HG02571 (cell line): ENCODE results near the gene LRRC53.

Experiments used
- ATAC-seq: cut with Tn5 transposase; IDR thresholded peaks from one replicate; pipeline ENCODE4 v1.9.1; 2021; ENCODE audit warnings: mild to moderate bottlenecking, moderate library complexity; ENCODE audit not compliant: unreplicated experiment

Gene LRRC53

DNA sequence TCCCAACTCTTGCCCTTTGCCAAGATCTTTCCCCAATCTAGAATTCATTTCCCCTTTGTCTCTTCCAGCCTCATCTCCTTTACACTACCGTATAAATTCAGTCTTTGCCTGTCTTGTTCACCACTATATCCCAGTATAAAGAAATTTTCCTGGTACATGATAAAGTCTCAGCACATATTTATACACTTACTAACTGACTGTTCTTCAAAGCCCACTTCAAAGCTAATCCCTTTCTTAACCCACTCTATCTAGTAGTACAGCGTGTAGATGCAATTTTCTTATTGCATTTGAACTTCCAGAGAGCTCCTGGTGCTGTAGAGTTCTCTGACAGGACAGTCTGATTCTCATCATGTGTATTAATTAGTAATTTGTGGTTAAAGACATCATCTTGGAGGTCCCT lies 78.1 kb downstream of the LRRC53 start:
- no peak for ATAC-seq

GRCh38 chr1:74432325-74432724 lies 80.1 kb downstream of the LRRC53 start:
- ATAC-seq, result no peak

DNA sequence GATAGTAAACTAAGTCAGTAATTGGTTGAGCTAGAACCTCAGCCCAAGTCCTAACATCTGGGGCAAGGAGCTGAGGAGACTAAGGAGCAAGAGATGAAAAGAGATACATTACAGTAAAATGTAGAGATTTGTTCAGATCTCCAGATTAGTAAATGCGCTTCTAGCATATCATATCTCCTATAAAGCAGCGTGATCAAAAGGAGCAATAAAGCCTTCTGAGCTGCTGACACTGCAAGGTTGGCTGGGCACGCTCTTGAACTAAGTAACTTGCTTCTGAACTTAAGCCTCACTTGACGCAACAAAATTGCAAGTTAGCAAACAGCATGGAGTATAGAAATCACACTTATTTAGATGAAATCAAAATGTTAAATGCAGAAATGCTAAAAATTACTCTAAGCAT lies 80.9 kb downstream of the LRRC53 start:
- ATAC-seq, result no peak

DNA sequence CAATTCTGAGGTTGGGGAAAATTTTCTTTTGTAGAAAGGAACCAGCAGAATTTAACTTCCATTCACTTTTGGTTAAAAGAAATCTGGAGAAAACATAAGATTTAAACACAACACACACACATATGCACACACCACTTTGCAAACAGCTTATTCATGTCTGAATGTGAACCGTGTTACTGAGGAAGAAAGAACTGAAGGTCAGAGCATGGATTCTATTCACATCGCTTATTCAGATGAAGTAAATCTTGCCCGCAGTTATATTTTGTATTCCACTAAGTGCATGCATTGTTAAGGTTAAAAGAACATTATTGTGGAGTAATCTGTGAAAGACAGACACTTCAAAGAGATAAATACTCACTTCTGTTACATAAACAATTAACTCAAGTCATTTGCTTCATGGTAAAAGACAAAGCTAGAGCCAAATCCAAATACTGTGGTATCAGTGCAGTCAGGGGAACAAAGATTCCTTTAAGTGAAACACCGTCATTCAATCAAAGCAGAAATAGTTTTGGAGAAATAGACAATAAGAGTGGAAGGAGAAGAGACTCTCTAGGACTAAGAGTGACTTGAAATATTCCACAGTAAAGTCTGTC lies 82.0 kb downstream of the LRRC53 start:
- no peak for ATAC-seq

GRCh38 chr1:74429580-74429979 lies 82.8 kb downstream of the LRRC53 start:
- no peak for ATAC-seq

DNA sequence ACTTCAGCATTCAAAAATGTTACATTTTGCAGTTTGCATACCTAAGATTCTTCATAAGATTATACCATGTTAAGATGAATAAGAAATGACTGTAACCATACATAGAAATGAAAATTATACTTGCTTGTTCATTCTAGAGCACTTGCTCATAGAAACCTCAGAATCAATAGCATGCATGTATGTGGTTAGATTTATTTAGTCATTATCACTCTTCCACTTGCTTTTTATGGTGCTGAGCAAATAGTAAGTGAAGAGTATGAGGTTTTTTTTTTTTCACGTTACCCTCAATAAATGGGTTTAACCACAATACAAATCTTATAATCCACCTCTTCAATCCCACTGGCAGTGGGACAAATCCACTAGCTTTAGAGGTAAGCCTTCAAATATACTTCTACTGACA lies 84.7 kb downstream of the LRRC53 start:
- no peak for ATAC-seq

DNA sequence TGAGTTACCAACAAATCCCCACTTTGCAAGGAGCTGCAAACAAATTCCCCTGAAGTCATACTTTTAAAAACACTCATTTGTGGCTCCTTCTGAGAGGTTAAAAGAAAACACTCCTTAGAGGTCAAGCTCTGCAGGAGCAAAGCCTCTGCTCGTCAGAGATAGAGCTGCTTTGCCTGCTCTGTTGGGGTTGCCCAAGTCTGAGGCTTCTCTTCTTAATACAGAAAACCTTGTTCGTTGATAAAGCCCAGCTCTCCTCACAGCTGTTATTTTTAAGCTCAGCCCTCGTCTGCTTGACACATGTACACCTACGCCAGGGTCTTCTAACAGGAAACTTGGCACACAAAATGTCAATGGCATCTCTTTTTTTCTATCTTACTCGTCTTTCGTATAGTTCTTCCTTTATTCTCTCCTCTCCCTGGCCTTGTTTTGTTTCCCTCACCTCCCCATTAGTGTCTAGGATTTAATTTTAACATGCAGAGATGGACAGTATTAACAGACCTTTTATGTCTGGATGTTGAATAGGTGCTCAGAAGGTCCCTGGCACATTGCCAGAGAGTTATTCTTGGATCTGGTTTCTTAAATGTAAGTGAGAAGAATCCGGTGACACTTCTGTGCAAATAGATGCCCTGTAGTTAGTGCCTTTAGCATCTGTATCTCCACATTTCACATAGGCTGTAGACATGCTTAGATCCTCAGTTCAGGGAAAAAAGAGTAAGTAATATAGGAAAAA lies 86.0 kb downstream of the LRRC53 start:
- no peak for ATAC-seq

- ATAC-seq, result no peak
Measured at GRCh38 chr1:74425676-74426075, 86.7 kb downstream of the LRRC53 start.

DNA sequence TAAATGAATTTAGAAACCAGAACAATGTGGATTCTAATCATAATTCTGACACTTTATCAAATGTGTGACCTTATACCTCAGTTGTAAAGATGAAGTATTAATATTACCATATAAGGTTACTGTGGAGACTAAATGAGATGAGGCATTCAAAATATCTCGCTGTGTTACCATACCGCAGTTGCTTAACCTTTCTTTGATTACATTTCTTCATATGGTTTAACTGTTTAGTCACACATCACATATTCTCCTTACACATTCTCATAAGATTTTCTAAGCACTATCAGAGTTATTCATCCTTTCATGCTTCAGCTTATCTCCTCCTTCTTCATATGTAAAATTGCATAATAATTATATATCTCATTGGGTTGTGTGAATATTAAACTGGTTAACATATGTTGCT lies 88.9 kb downstream of the LRRC53 start:
- ATAC-seq, result no peak

DNA sequence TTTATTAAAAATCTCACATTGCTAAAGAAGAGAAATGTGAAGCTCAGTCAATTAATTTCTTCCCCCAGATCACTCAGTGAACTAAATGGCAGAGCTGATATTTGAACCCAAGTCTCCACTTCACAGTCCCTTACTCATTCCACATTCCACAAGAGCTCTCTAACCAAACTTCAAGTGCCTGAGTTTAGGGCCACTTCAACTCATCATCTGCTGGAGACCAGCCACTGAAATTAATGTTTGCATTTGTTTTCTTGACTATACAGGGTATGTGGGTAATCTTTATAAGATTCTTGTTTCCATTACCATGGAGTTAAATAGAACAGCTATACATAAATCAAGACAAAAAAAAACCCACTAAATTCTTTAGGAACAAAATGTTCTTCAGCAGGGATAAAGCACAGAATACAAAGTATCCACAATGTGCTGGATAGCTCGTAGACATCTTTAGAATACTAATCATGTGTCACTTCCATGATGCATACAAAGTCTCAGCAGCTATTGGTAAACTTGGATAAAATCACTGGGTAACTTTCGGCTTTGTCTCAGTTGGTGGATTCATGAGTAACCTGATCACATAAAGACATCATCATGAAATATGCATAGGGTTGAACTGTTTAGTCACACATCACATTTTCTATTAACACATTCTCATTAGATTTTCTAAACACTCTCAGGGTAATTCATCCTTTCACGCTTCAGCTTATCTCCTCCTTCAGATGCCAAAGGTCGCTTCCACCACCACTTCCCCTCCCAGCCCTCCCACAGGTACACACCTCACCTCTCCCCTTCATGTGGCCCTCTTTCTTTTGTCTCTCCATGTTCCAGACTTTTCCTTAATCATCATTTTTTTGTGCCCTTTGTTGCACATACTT lies 89.8 kb downstream of the LRRC53 start:
- ATAC-seq, result no peak

DNA sequence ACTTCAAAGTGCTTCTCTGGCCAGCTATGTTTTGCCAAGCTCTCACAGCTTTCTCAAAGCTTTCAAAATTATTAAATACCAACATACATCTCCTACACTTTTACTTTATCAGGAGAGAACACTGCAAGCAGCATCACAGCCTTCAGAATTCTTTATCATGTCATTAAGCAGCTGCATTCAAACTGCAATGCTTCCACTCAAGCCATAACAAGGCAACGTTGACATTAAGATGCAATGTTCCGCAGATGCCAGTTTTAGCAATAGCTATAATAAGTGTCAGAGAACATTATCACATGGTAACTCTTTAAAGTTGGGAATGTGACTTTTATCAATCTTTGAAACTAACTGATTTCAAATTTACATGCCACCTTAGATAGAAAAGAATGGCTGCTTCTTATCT lies 91.9 kb downstream of the LRRC53 start:
- no peak for ATAC-seq
